Peyer's patch (tissue), 4 donors: Measurements from ENCODE around the gene TTC28.

Experiments
- CTCF ChIP-seq, 6 experiments: fragments of 450-650 bp in 4 of 6; fragments of 200-600 bp in 2 of 6; sonication (generic) in 1 of 6; IDR thresholded peaks; one replicate each; pipeline ENCODE4 v1.5.1; 2017 to 2019; ENCODE audit warnings: antibody characterized with exemption in 6 of 6, mild to moderate bottlenecking in 3 of 6, moderate library complexity in 1 of 6
- POLR2A ChIP-seq, 2 donors: fragments of 450-650 bp; IDR thresholded peaks; one replicate each; pipeline ENCODE4 v1.5.1; 2017; ENCODE audit warnings: antibody characterized with exemption in 2 of 2, mild to moderate bottlenecking in 2 of 2, moderate library complexity in 2 of 2

GRCh38 chr22:28464127-28464526 is 215.5 kb downstream of the TTC28 start:
- TF ChIP-seq CTCF (IDR thresholded peaks at IDR 0.05): no peak
- TF ChIP-seq POLR2A (IDR thresholded peaks at IDR 0.05): no peak
